T-helper 22 cell (primary cell): Measurements from ENCODE around the gene ATAT1.

Source experiments
- DNase-seq: peaks from one replicate; pipeline ENCODE4 v3.0.0-alpha.2; 2020; ENCODE audit warnings: low read depth

ATAT1 gene

GRCh38 chr6:30613251-30614043, 13.2 kb upstream of the ATAT1 start:
- no peak for DNase-seq

DNA sequence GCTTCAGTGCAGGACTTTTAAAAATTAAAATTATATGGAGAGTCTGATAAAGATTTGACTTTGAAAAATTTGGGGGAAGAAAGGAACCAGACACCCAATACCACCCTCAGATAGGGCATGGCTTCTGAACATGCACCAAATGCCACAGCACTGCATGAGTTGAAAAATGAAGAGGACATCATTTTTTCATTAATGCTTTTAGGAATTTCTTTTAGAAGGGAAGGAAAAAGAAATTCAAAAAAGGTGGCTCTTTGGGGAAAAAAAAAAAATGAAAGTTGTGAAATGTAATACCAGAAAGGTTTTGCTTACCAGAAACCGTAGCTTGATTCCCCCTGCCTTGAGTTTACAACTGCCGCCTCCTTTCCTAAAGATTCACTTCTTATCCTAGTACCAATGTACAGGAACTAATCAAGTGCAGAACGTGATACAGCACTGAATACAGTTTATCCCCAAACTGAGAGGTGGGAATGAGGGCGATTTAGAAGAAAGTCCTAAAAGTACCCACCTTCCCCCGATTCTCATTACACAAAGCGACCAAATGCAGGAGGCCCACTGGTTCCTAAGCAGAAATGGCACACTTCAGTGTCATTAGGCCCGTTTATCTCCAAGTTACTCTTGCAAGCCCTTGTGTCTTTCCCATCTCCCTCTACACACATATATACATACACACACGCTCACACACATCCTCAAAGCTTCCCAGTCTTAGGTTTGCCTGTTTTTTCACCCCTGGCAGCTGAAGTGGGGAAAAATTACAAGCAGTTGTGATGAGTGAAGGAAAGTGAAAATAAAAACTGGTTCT, 12.4 kb upstream of the ATAT1 start:
- DNase-seq, result no peak

DNA sequence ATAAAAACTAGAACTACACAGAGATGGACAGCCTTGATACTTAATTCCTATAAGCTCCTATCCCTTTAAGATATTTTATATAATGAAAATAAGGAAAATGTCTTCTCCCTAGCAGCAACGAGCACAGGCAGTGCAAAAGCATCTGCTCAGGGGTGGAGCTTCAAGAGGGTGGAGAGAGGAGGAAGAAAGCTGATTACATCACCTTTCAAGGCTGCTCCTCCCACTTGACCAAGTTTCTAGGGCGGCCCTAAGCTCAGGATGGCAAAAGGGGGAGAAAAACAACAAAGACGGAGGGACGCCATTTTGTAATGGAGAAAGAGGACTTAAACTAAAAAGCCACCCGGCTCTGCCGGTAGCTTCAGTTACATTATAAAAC, 11.8 kb upstream of the ATAT1 start:
- peak; percentile 82 for DNase-seq

DNA sequence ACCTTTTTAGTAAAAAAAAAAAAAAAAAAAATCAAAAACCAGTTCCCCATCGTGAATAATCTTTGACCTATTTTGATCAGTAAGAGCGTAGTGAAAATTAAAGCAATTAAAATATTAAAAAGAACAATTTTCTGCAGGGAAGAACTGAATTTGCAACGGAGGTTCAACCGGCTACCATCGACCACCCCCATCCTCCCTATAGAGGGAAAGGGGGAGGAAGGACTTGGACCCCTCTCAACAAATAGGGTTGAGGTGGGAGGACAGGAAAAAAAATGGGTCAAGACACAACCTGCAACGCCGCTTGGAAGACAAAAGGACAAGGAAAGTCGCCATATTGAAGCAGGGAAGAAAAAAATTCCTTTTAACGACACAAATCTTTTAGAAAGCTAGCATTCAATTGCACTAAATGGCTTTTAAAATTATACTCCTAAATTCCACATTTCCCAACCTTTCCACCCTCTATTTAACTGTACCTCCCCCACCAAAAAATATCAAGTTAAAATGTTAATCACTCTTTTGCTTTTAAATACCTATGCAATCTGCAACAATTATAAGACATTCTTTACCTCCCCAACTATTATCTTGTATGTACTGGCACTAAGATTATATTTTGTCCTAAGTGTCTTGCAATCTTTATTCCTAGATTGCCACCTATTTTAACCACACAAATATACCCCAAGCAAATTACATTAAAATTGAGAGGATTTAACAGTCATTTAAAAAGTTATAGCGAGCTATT, 11.3 kb upstream of the ATAT1 start:
- DNase-seq, result no peak

- DNase-seq, result no peak
Measured at GRCh38 chr6:30615958-30616810, 10.5 kb upstream of the ATAT1 start.

DNA sequence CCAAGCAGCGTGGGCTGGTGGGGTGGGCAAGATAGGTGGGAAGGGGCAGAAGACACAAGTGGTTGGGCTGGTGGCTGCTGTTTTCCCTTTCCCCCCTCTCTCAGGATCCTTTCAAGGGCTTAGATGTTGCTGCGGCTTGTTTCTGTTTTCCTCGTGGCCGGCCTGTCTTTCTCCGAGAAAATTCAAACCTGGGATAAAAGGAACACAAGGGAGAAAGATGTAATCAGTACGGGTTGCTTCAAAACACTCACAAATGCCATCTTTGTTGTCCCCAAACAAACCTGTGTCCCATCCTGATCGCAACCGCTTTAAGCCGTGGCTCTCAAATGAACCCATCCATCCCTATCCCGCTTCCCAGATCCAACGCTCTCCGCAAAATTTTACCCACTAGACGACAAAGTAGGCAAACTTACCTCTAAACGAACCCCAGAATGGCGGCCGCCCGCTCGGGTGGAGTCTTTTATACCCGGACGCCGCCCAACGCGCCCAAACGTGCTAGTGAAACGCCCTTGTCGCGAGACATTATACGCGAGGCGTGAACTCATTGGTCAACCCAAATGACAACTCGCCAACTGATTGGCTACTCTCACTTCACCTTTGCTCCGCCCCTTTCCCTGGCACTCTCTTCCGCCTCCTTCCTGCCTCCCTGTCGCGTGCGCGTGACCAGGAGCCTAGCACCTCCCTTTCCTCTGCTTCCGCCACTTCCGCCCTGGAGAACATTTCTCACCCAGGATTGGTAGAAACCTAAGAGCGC, 9.7 kb upstream of the ATAT1 start, which contains the start of gene PPP1R10:
Gene PPP1R10 (minus strand): TSS at position 433 of the 754 bp plus-strand sequence. CDS start 7,299 bp downstream, outside the sequence.
- peak; percentile 100 for DNase-seq

DNA sequence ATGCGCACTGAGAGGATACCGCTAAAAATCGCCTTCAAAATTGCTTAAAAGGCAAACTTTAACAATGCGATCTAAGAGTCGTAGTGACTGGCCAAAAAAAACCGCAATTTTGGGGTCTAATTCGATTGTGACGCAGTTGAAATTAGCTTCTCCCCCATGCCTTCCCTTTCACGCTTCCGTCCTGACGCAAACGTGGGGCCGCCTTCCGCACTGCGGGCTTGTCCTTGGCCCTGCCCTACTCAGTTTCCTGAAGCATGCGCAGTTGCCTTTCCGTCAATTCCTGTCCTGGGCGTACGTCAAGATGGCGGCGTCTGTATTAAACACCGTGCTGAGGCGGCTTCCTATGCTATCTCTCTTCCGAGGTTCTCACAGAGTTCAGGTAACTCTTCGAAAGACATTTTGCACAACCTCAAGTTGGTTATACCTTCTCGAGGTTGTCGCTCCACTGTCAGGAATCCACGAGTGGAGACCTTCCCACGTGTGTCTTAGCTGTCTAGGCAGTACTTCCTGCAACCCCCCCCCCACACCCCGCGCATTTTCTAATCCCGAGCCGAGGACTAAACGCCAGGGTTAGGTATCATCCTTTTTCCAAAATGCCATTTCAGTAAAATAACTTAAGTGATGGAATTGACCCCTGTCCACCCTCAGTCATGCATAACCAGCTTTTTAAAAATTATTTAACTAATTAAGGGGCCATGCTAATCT, 9.0 kb upstream of the ATAT1 start, which contains the start of gene MRPS18B:
Gene MRPS18B (plus strand): TSS at position 276 of the 705 bp plus-strand sequence. CDS start 26 bp downstream, at position 302.
- peak; percentile 99 for DNase-seq

- no peak for DNase-seq
Measured at GRCh38 chr6:30618270-30618797, 8.3 kb upstream of the ATAT1 start.

DNA sequence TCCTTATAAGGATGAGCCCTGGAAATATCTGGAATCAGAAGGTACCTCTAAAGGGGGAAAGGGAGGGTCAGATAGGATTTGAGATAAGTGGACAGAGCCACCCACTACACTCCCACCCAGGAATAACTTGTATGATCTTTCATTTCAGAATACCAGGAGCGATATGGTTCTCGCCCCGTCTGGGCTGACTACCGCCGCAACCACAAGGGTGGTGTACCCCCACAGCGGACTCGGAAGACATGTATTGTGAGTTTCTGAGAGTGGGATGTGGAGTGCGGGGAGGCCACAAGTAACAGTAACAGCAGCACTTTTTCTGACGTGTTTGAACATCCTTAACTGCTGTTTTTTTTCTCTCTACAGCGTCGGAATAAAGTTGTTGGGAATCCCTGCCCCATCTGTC, 7.1 kb upstream of the ATAT1 start:
- no peak for DNase-seq

DNA sequence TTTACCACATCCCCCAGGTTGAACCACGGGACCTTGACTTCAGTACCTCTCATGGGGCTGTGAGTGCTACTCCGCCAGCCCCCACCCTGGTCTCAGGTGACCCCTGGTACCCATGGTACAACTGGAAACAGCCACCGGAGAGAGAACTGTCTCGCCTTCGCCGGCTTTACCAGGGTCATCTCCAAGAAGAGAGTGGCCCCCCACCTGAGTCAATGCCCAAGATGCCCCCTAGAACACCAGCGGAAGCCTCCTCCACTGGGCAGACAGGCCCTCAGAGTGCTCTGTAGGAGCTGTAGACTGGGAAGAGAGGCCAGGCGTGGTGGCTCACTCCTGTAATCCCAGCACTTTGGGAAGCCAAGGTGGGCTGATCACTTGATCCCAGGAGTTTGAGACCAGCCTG, 1.2 kb upstream of the ATAT1 start:
- DNase-seq, result no peak

GRCh38 chr6:30635834-30636233, 9.2 kb downstream of the ATAT1 start:
- no peak for DNase-seq

DNA sequence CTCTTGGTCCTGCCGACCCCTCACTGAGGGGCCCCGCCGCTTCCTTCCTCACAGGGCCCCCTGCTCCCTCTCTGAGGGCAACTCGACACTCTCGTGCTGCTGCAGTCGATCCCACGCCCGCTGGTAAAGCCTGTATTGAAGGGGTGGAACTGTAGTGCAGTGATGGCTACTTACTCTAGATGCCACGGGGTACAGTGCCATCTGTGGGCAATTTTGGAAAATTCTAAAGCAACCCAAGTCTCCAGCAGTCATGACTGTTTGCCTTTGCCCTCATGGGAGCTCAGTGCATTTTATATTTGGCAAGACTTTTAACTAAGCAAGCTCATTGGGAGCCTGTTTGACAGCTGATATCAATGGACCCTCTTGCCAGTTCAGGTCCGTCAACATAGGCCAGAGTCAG, 13.8 kb downstream of the ATAT1 start:
- DNase-seq, result no peak

- DNase-seq, result no peak
Measured at GRCh38 chr6:30641048-30641447, 14.4 kb downstream of the ATAT1 start.

DNA sequence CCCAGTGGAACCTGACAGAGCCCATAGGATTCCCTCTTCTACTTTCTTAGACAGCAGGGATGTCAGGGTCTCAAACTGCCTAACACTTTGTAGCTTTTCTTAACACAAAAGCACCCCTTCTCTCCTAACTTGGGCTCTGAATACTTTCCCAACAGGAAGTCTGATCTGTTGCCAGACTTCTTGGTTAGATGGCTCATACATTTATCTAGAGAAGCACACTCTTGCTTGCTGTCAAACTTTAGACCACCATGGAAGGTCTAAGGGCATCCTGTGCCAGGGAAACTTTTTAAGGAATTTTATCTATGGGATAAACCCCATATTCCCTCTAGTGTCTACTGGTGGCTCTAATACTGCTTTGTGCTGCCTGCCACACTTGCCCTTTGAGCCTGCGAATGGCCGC, 17.0 kb downstream of the ATAT1 start:
- DNase-seq, result no peak

- DNase-seq, result no peak
Measured at GRCh38 chr6:30644769-30645168, 18.1 kb downstream of the ATAT1 start.

GRCh38 chr6:30645989-30646388, 19.3 kb downstream of the ATAT1 start:
- no peak for DNase-seq

- DNase-seq, result peak; percentile 90
Measured at GRCh38 chr6:30646450-30647241, 20.0 kb downstream of the ATAT1 start, which contains the start of gene C6orf136. TSS of gene C6orf136 (plus strand) at chr6:30647133. CDS start at chr6:30647232, 99 bp downstream.

DNA sequence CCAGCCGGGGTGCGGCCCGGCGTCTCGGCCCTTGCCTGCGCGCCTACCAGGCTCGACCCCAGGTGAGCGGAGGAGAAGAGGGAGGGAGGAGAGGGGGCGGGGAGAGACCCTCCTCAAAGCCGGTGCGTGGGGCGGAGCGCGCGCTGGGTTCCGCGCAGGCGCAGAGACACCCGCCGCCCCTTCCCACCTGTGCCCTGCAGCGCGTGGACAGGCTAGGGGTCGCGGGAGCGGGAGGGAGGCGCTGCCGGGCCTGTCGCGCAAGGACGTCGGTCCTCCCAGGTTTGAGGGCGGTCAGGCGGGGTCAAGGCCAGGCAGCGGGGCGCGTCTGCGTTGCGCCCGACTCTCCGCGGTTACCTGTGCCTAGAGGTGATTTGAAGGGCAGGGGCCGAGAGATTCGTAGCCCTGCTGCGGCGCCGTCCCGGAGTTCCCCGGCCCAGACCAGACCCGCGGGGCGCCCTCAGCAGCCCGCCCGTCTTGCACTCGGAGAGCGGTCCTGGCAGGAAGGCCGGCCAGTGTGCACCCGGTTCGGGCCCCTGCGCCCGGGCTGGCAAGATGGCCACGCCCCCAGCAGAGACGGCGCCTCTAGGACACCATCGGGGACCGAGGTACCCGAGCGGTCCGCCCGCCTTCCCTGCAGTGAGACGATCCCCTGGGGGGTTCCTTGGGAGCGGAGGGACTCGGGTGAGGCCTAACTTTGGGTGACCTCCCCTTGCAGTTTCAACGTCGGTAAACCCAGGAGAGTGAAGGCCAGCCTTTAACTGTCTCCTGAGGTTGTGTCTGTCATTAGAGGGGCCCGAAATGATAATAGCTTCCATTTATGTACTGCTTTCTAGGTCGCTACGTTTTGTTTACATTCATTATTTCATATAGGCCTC, 20.8 kb downstream of the ATAT1 start:
- peak; percentile 54 for DNase-seq
